Activated T-cell treated with anti-CD3 and anti-CD28 coated beads, Interleukin-2, amount 50 U/mL, for 1 hour (primary cell): ENCODE data around the gene ESR2.
"Not testable (repeated sequence)": the region's sequence is repeated elsewhere in the genome, so short reads cannot be mapped to it uniquely, and the experiment has no call there.

ENCODE experiments used
- DNase-seq: peaks from one replicate; pipeline ENCODE4 v3.0.0-alpha.2; 2020

The ESR2 gene

DNA sequence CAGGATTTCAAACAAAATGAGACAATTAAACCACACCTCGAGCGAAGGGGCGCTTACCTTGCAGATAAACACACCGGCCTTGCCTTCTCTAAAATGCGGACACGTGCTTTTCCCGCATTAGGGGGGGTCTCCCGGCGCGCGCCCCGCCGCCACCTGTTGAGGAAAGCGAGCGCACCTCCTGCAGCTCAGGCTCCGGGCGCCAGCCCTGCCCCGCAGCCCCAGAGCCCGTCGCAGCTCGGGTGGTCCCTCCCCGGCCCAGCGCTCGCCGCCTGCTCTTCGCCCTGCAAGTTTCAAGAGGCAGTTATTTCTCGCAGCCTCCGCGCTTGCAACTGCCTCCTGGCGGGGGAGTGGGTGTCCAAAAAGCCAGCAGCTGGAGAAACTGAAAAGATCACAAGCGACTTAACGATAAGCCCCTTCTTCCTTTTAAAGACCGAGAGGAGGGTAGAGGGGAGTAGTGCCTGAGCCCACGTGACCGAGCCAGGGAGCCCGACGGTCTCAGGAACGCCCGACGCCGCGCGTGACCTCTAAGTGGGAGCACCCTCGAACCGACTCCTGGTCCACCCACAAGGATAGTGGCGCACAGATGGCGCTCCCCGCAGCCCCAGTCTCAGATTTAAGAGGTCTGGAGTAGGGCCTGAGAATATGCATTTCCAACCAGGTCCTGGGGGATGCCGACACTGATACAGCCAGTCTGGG, at the start of gene ESR2:
ESR2 (minus strand) TSS at position 396 of the 696 bp plus-strand sequence. CDS start 11,386 bp downstream, outside the sequence.
- DNase-seq = peak; percentile 38

DNA sequence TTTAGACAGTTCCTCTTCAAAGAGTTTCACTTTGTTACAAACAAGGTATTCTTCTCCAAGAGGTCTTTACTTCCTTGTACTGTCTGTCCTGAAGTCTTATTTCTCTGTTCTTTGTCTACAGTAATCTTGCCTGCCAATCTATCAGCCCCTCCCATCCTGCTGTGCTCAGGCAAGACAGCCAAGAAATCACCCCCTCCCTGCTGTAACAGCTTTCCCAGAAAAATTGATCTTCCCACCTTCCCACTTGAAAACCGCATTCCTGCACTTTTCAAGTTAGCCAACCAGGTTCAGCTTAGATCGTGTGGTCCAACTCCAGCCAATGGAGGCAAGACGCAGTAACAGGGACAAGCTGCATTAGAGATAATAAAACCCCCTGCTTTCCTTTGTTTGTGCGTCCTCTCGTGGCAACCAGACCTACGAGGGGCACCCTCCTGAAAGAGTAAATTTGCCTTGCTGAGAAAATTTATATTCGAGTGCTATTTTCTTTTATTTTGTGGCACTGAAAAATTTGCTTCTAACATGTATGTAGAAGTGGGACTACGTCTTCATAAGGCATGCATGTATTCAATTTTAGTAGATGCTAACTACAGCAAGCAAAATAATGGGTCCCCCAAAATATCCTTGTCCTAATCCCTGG, 46.5 kb upstream of the ESR2 start:
- no peak for DNase-seq

GRCh38 chr14:64338616-64339316, 44.6 kb upstream of the ESR2 start:
- DNase-seq = peak; percentile 81

DNA sequence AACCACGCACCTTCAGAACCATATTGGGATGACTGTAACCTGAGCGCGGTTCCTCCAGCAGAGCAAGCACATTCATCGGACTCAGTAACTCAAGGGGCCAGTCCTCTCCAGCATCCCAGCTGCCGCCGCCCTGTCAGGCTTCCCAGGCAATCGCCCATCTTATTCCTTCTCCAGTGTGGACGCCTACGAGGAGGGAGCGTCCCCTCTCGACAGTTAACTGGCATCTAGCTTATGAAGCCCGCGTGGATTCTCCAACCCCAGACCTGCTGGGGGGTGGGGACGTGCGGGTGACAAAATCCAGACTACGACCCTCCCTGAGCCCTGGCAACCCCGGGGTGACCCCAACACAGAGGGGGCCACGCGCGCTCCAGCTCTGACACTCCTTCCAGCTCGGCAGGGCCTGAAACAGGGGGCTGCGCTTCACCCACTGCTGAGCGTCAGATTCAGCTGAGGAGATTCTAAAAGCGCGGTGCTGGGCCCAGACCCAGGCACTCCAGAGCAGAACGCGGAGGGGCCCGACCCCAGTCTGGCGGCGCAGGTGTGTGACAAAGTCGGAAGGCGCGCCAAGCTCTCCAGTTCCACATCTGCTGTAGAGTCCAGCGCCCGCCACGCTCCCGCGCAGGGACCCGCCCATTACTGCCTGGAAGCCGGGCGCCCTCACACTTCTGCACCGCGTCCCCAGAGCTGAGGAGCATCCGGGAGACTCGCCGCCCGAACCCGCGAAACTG, 43.9 kb upstream of the ESR2 start:
- DNase-seq = no peak

DNA sequence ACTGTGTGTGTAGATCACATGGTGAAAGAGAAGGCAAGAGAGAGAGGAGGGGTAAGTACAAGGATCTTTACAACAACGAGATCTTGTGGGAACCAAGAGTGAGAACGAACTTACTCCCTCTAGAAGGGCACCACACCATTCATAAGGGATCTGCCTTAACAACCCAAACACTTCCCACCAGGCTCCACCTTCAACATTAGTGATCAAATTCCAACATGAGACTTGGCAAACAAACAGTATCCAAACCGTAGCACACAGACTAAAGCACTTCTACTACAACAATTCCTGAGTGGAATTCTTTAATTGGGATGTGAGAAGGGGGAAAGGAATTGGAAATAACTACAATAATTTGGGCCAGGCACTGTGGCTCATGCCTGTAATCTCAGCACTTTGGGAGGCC, 35.0 kb upstream of the ESR2 start:
- DNase-seq = no peak

- DNase-seq = no peak
These were observed 32.3 kb upstream of the ESR2 start for GRCh38 chr14:64326502-64326901.

DNA sequence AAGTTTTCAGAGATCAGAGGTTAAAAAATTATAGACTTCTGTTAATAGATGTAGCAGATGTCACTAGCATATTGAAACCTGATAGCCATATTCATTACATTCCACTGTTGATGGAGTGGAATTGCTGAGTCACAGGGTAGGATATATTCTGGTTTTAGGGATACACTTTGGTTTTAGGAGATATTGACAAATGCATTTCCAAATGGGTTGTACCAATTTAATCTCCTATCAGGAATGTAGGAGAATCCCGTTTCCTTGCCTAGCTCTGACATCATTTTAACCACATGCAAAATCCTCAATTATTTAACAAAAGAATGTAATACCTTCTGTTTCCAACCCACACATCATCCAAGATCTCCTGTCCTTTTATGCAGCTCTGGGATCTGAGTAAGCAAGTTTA, 30.7 kb upstream of the ESR2 start:
- DNase-seq = no peak

GRCh38 chr14:64324461-64324860, 30.3 kb upstream of the ESR2 start:
- no peak for DNase-seq

DNA sequence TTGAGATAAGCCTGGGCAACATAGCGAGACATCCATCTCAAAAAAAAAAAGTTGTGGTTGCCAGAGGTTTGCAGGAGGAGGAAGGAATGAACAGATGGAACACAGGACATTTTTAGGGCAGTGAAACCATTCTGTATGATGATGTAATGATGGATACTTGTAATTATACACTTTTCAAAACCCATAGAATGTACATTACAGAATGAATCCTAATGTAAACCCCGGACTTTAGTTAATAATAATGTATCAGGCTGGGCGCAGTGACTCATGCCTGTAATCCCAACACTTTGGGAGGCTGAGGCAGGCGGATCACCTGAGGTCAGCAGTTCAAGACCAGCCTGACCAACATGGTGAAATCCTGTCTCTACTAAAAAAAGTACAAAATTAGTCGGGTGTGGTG, 26.2 kb upstream of the ESR2 start:
- not testable (repeated sequence) for DNase-seq

- DNase-seq = not testable (repeated sequence)
These were observed 24.5 kb upstream of the ESR2 start for GRCh38 chr14:64318695-64319094.

DNA sequence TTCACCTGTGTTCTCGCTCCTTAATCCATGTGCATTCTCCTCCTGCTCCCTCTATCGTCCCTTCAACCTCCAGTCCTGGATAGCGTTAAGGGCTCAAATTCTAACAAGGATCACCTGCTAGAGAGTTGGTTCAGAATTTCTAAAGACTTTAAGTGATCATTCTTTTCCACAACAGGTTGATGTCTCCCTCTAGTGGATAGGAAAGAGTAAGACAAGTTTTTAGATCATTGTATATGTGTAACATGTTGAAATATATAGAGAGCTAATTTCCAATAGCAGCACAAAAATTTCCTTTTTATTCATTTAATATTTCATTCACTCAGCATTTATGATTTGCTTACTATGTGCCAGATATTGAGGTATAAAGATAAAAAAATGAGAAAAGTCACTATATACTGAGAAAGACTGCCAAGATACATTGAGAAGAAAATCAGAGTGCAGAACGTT, 9.3 kb upstream of the ESR2 start:
- DNase-seq = no peak

- DNase-seq = no peak
These were observed 4.6 kb upstream of the ESR2 start for GRCh38 chr14:64298773-64299172.

- no peak for DNase-seq
These were observed 2.4 kb upstream of the ESR2 start for GRCh38 chr14:64296561-64296960.

- DNase-seq = peak; percentile 83
These were observed 672 bp upstream of the ESR2 start for GRCh38 chr14:64294672-64295413.

GRCh38 chr14:64292197-64292596, 2.0 kb downstream of the ESR2 start:
- no peak for DNase-seq

GRCh38 chr14:64289571-64289970, 4.6 kb downstream of the ESR2 start:
- DNase-seq = no peak

- DNase-seq = no peak
These were observed 12.4 kb downstream of the ESR2 start for GRCh38 chr14:64281805-64282204.

DNA sequence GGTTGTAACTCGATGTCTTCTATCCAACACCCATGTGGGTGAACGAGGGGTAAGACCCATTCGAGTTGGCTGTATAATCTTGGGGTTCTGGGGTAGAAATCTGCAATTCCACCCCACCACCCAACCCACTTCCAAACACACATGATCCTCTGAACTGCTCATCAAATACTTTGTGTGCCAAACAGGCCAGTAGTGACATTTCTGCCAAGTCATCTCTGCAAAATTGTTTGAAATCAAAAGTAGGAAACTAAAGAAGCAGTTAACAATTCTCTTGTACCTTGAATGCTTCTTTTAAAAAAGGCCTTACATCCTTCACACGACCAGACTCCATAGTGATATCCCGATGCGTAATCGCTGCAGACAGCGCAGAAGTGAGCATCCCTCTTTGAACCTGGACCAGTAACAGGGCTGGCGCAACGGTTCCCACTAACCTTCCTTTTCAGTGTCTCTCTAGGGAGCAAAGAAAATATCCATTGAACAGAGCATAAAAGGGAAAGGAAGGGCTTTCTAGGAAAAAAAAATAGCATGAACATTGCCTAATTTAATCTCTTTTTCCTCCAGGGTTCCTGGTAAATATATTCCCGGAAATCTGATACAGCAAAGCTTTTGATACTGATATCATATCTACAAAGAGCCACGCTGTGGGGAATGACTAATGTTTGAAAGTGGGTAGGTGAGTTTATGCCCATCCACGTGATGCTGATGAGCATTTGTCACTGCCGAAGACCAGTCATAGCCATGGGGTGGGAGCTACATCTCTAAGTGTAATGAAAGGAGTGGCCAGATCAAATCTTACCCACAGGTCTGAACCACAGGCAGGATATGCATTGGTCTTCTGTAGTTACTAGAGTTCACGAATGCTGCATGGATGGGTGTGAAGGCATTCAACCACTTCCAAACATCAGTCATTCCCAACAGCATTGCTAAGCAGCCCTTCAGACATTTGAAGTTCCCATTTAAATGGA, 14.2 kb downstream of the ESR2 start:
- DNase-seq = no peak

DNA sequence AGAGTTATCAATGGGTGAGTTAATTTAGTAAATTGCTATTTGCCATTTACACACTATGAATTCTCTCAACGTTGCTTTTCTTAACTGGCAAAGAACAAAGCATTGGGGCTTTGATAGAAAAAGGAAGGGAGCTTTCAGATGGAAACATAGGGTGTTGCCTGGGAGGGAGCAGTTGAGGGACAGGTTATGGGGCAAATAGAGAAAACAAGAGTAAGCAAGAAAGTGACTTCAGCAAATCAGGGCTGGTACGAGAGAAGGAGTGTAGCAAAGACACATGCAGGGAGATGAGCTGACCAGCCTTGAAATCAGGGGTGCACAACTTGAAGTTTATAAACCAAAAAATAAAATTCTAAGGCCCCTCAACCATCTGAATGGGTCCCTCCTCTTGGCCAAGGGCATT, 15.7 kb downstream of the ESR2 start:
- DNase-seq = no peak

DNA sequence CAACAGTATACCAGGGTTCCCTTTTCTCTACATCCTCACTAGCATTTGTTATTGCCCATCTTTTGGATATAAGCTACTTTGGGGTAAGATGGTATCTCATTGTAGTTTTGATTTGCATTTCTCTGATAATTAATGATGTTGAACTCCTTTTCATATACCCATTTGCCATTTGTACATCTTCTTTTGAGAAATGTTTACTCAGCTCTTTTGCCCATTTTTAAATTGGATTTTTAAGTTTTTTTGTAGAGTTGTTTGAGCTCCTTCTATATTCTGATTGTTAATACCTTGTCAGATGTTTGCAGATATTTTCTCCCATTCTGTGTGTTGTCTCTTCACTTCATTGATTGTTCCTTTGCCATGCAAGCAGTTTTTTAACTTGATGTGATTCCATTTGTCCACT, 22.2 kb downstream of the ESR2 start:
- no peak for DNase-seq

DNA sequence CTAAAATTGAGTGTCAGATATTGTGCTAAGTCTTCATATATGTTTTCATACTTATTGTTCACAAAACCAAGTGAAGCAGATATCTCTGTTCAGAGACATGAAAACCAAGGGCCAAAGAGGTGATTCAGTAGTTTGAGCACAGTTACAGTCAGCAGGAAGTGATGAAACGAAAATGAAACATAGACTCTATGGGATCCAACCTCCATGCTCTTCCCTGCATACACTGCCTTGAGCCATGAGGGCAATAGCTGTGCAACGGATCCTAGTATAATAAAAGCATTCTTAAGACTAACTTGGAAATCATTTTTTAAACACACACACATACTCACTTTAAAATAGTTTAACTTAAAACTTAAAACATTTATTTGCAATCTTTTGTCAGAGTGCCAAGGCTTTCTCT, 27.9 kb downstream of the ESR2 start:
- DNase-seq = no peak
